Kidney (tissue), 14 donors: ENCODE data around the gene CHD9NB. TPM values are rescaled to one million over a fixed set of nuclear protein-coding genes. Genes with fewer than 3 reads are reported as not detected.

Experiments used
- DNase-seq, 5 donors: peaks; one replicate each; pipeline ENCODE4 v3.0.0-alpha.2; 2013 to 2020
- FAIRE-seq: peaks from 2 replicates; lab custom pipeline; 2012; peaks lifted over from hg19 to GRCh38; lab: Jason Lieb, UNC
- H3K27ac ChIP-seq, 2 donors: one replicate each; pipeline ENCODE4 v1.7.0; 2013; ENCODE audit warnings: low read depth in 2 of 2, low read length in 2 of 2, inconsistent platforms in 1 of 2
- H3K27me3 ChIP-seq: one replicate; pipeline ENCODE4 v1.7.1; 2013; ENCODE audit warnings: low read length, inconsistent platforms; ENCODE audit not compliant: control insufficient read depth, insufficient read depth
- H3K36me3 ChIP-seq, 3 donors: one replicate each; pipeline versions ENCODE4 v1.7.0 to v1.7.1; 2013; ENCODE audit warnings: low read length in 3 of 3, control low read depth in 1 of 3, inconsistent platforms in 1 of 3; ENCODE audit not compliant: insufficient read depth in 3 of 3, control insufficient read depth in 2 of 3
- H3K4me1 ChIP-seq, 3 donors: one replicate each; pipeline versions ENCODE4 v1.7.0 to v1.7.1; 2013; ENCODE audit warnings: low read length in 3 of 3, inconsistent platforms in 1 of 3, low read depth in 1 of 3; ENCODE audit not compliant: control insufficient read depth in 2 of 3, insufficient read depth in 2 of 3
- H3K4me3 ChIP-seq, 3 donors: one replicate each; pipeline versions ENCODE4 v1.7.0 to v1.8.1; 2013; ENCODE audit warnings: low read length in 3 of 3, control low read depth in 1 of 3, inconsistent platforms in 1 of 3
- H3K9ac ChIP-seq, 3 donors: one replicate each; pipeline versions ENCODE4 v1.7.0 to v1.7.1; 2013; ENCODE audit warnings: low read length in 3 of 3, control low read depth in 1 of 3, inconsistent platforms in 1 of 3
- H3K9me3 ChIP-seq, 3 donors: one replicate each; pipeline versions ENCODE4 v1.7.0 to v1.7.1; 2013; ENCODE audit warnings: low read length in 3 of 3, control low read depth in 1 of 3, inconsistent platforms in 1 of 3; ENCODE audit not compliant: control insufficient read depth in 2 of 3, insufficient read depth in 1 of 3
- intact Hi-C: fragments of 100-400 bp; cut with DNase I; formaldehyde crosslinking; loops from one replicate; pipeline ENCODE4 v1.11.1; 2022
- polyA plus RNA-seq: library from polyadenylated mRNA; stranded (reverse); fragments of 350-450 nt; fragmentation: Illumina TruSeq; extraction: RNeasy Lipid Tissue Mini Kit (QIAGEN cat#74804); gene quantifications from one replicate; pipeline ENCODE4 v1.2.3, GENCODE V29; 2014; ENCODE audit warnings: low read depth, low replicate concordance; ENCODE audit not compliant: insufficient read depth
- total RNA-seq: library from RNA; stranded (reverse); fragmentation: NEBNext Ultra II Directional; extraction: Animal tissue kit (Norgen Biotek cat#: 25700); gene quantifications from one replicate; pipeline ENCODE4 v1.2.1, GENCODE V29; 2021
- TF ChIP-seq, protein P1 (sequence below): IDR thresholded peaks from 3 replicates; pipeline ENCODE4 v1.5.1; 2012; ENCODE audit warnings: mild to moderate bottlenecking, moderate library complexity, borderline replicate concordance; ENCODE audit not compliant: insufficient read depth; ENCODE audit errors: extremely low read depth
- donor health status: control.
- donor health status: control.
- donor health status: control.
- donor health status: control.
- donor health status: control.
- donor health status: DM: yes; HTN: yes; CAD: no.
- donor health status: Normal renal cell carcinoma (clear cell type).

The CHD9NB gene
- total and polyA plus RNA-seq, 2 donors from 2014 or later, result 9.8 to 26.2 TPM

DNA sequence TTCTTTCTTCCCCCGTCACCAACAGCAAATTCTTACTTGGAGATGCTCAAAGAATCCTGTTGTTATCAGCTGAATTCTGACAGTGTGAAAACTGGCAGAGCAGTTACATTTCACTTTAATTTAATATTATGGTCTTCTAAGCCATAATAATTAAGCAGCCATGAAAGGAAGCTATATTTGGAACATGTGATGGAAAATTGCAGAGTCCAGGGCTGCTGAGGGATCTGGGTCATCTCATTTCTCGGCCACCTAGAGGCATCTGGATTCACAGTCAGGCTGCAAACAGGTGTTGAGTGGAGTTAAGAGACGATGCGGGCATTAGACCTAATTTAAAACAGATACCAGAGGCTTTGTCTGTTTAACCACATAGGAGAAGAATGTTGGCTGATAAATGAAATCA, 38.4 kb downstream of the CHD9NB start:
- intact Hi-C loops, result no loop called here
- Histone ChIP-seq H3K27me3 (no peaks in the 10 kb centered on the region), H3K9me3 (no peaks in the 10 kb centered on the region), H3K4me1 (no peaks in the 10 kb centered on the region), H3K36me3 (no peaks in the 10 kb centered on the region), H3K9ac (no peak overlapping the region), H3K4me3 (no peak overlapping the region), H3K27ac (no peak overlapping the region)
- TF ChIP-seq, protein P1, sequence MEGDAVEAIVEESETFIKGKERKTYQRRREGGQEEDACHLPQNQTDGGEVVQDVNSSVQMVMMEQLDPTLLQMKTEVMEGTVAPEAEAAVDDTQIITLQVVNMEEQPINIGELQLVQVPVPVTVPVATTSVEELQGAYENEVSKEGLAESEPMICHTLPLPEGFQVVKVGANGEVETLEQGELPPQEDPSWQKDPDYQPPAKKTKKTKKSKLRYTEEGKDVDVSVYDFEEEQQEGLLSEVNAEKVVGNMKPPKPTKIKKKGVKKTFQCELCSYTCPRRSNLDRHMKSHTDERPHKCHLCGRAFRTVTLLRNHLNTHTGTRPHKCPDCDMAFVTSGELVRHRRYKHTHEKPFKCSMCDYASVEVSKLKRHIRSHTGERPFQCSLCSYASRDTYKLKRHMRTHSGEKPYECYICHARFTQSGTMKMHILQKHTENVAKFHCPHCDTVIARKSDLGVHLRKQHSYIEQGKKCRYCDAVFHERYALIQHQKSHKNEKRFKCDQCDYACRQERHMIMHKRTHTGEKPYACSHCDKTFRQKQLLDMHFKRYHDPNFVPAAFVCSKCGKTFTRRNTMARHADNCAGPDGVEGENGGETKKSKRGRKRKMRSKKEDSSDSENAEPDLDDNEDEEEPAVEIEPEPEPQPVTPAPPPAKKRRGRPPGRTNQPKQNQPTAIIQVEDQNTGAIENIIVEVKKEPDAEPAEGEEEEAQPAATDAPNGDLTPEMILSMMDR, result no peak
- FAIRE-seq, result no peak
- no peak for DNase-seq

DNA sequence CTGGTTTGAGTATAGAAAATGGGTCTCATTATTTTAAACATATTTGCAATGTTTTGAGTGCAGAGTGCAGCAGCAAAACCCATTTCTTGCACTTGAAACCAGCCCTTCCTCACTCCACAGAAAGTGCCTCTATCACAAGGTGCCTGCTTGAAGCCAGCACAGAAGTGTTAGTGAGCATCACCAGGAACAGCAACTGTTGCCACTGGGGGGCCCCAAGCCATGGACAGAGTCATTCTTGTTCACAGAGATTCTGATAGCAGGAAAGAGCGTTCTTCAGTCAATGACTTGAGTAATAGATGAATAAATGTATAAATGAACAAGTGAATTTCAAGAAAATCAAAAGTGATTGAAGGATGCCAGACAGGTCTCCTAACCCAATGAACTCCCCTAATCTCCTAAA, 45.6 kb downstream of the CHD9NB start:
- no peaks in the 10 kb centered on the region for H3K36me3 ChIP-seq
- DNase-seq, result no peak
- no peaks in the 10 kb centered on the region for H3K9me3 ChIP-seq
- no peaks in the 10 kb centered on the region for H3K27me3 ChIP-seq
- no peak overlapping the region for H3K4me3 ChIP-seq
- TF ChIP-seq, protein P1, result no peak
- no peak overlapping the region for H3K9ac ChIP-seq
- no peaks in the 10 kb centered on the region for H3K4me1 ChIP-seq
- H3K27ac ChIP-seq, result no peak overlapping the region
- intact Hi-C loops, result no loop called here
- FAIRE-seq, result no peak

DNA sequence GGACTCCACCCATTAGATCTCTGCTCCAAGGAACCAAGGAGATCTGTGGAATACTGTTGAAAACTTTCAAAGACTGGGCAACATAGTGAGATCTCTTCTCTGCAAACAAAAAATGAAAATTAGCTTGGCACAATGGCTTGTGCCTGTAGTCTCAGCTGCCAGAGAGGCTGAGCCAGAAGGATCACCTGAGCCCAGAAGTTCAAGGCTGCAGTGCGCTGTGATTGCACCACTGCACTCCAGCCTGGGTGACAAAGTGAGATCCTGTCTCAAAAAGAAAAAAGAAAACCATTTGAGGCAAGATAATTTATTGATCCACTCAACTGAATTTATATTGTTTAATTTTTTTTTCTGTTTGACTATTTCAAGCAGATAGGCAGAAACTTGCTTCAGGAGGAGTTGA, 54.8 kb downstream of the CHD9NB start:
- DNase-seq, result no peak
- Histone ChIP-seq H3K4me1 (no peaks in the 10 kb centered on the region), H3K27ac (no peak overlapping the region), H3K4me3 (no peak overlapping the region), H3K9me3 (no peaks in the 10 kb centered on the region), H3K9ac (no peak overlapping the region), H3K27me3 (no peaks in the 10 kb centered on the region), H3K36me3 (no peaks in the 10 kb centered on the region)
- intact Hi-C loops, result no loop called here
- TF ChIP-seq, protein P1, result no peak
- no peak for FAIRE-seq

DNA sequence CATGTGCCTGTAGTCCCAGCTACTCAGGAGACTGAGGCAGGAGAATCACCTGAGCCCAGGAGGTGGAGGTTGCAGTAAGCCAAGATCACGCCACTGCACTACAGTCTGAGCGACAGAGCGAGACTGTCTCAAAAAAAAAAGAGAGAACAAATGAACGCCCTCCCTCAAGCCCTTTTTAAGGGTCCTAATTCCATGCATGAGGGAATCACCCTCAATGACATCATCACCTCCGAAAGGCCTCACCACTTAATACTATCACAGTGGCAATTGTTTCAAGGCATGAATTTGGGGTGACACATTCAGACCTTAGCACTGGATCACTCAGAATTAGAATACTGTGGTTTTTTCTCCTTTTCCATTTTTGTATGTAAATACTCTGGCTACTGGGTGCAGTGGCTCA, 57.8 kb downstream of the CHD9NB start:
- H3K27ac ChIP-seq, result no peak overlapping the region
- H3K9me3 ChIP-seq, result no peaks in the 10 kb centered on the region
- DNase-seq (no peak), FAIRE-seq (no peak)
- no peak overlapping the region for H3K4me3 ChIP-seq
- no peak overlapping the region for H3K9ac ChIP-seq
- intact Hi-C loops, result no loop called here
- TF ChIP-seq, protein P1, result no peak
- no peaks in the 10 kb centered on the region for H3K27me3 ChIP-seq
- H3K4me1 ChIP-seq, result no peaks in the 10 kb centered on the region
- no peaks in the 10 kb centered on the region for H3K36me3 ChIP-seq
